ENCODE results near the gene HIRA.

The HIRA gene

DNA sequence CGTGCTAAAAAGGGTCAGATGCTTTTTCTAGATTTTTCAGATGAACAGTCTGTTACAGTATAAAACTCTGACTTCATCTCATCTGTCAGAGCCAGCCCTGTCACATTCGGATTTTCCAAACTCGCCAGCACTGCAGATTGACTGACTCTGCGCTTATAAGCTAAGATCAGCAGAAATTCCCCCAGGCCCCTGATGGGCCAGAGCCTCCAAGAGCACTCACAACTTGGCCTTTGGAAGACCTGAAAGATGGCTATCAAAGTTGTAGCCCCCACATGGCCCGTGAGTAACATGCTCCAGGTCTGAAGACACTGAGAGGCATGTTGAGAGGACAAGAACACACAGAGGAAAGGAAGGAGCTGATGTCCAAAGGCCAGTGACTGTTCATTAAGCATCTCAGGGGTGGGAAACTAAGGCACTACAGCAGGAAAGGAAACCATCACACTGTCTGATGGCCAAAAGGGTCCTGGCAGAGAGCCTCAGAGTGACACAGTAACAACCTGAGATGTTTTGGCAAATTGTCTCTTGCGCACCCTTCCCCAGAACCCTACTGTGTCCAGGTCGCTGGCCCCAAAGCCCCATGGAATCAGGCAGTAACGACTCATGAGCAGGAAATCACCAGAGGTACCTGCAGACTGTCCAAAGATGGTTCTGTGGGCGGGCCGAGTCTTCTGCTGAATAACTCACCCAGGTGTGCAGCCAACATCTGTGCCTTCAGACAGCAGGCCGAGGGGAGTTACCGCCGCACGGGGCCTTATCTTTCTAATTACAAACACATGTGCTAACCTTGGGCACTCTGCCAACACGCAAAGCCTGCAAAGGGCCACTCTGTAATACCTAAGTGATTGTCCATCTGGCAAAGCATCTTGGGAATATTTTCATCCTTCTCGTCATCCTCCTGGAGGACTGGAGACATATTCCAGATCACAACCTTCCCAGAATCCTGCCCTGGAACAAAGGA lies 23.6 kb downstream of the HIRA start:
- DNase-seq (ENCODE audit: low read depth in 3 of 3) = no peak

GRCh38 chr22:19406846-19407245 lies 24.7 kb downstream of the HIRA start:
- DNase-seq (ENCODE audit: low read depth in 3 of 3) = no peak

GRCh38 chr22:19406281-19406811 lies 25.2 kb downstream of the HIRA start:
- no peak for DNase-seq (ENCODE audit: low read depth in 3 of 3)

- no peak for DNase-seq (ENCODE audit: low read depth in 3 of 3)
Measured at GRCh38 chr22:19405652-19406051, 25.9 kb downstream of the HIRA start.

DNA sequence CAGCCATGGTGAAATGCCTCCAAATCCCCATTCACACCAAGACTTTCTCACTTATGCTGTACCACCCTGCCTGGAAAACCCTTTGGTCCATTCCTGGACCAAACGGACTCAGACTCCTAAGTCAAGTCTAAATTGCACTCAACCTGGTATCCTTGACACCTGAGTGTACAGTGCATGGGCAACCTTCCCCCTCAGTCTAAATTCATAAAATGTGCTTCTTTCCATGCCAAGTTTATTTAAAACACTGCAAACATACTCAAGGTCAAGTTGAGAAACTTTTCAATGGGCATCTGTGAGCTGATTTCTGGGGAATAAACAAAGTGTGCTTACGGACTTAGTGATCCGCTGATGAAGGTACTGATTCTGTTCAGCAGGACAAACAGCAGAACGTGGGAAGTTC lies 26.4 kb downstream of the HIRA start:
- no peak for DNase-seq (ENCODE audit: low read depth in 3 of 3)

DNA sequence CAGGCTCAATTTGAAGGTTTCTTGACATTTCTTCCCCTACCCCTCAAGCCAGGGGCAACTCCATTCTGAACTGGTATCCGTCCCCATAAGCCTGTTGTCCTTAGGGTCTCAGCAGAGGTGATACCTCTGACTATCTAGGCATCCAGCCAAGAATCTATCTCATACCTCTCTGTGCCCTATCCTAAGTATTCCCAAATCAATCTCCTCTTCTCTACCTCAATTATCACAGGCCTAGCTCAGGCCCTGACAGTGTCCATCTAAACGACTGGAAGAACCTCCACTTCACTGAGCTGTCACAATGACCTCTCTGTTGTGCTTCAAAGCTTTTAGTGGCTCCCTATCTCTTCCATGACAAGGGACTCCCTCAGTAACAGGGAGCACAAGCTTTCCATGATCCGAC lies 26.9 kb downstream of the HIRA start:
- DNase-seq (ENCODE audit: low read depth in 3 of 3) = no peak

- DNase-seq (ENCODE audit: low read depth in 3 of 3) = no peak
Measured at GRCh38 chr22:19402642-19403191, 28.8 kb downstream of the HIRA start.

- DNase-seq (ENCODE audit: low read depth in 3 of 3) = no peak
Measured at GRCh38 chr22:19401483-19401882, 30.1 kb downstream of the HIRA start.

DNA sequence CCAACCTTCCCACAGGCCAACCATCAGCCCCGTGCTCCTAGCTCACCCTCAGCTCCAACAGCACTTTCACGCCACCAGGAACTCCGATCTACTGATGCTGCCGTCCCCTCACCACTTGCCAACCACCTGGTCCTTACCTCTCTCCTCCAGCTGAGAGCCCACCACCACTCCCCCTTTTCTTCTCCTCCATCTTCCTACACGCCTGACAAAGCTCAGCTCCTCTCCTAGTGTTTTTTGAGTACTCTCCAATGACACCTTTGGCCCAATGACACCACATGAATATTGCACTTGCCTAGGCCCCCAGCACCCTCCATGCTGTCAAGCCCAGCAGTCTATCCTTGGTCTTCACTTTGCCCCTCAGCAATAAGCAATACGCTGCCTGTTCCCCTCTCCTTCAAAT lies 30.7 kb downstream of the HIRA start:
- DNase-seq (ENCODE audit: low read depth in 3 of 3) = no peak

DNA sequence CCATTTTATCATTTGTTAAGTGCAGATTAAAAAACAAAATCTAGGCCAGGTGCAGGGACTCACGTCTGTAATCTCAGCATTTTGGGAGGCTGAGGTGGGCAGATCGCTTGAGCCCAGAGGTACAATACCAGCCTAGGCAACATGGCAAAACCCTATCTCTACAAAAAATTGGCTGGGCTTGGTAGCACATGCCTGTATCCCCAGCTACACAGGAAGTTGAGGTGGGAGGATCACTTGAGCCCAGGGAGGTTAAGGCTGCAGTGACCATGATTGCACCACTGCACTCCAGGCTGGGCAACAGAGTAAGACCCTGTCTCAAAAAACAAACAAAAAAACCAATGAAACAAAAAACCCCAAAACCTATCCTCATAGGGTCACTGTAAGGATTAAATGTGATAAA lies 32.9 kb downstream of the HIRA start:
- no peak for DNase-seq (ENCODE audit: low read depth in 3 of 3)

- no peak for DNase-seq (ENCODE audit: low read depth in 3 of 3)
Measured at GRCh38 chr22:19398206-19398605, 33.3 kb downstream of the HIRA start.

GRCh38 chr22:19397734-19398104 lies 33.8 kb downstream of the HIRA start:
- DNase-seq (ENCODE audit: low read depth in 3 of 3) = no peak

- DNase-seq (ENCODE audit: low read depth in 3 of 3) = no peak
Measured at GRCh38 chr22:19396934-19397733, 34.4 kb downstream of the HIRA start.

GRCh38 chr22:19396561-19396933 lies 35.0 kb downstream of the HIRA start:
- no peak for DNase-seq (ENCODE audit: low read depth in 3 of 3)

DNA sequence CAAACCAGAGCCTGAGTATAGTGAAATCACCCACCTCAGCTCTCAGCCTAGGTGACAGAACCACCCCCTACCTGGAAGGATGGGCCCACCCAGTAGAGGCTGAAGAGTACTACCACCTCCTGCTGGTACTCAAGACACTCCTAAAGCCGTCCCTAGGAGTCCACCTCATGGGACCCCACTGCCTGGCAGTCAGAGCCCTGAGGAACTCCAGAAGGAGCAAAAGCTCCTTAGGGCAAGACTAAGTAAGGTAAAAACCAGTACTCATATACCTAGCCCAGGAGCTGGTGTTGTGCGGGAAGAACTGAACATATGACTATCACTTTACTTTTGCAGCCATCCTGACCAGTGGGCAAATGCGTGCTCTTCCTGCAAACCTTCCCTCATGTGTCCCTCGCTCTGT lies 36.3 kb downstream of the HIRA start:
- DNase-seq (ENCODE audit: low read depth in 3 of 3) = no peak

- no peak for DNase-seq (ENCODE audit: low read depth in 3 of 3)
Measured at GRCh38 chr22:19394274-19395050, 37.1 kb downstream of the HIRA start.

- no peak for DNase-seq (ENCODE audit: low read depth in 3 of 3)
Measured at GRCh38 chr22:19393704-19394103, 37.8 kb downstream of the HIRA start.

DNA sequence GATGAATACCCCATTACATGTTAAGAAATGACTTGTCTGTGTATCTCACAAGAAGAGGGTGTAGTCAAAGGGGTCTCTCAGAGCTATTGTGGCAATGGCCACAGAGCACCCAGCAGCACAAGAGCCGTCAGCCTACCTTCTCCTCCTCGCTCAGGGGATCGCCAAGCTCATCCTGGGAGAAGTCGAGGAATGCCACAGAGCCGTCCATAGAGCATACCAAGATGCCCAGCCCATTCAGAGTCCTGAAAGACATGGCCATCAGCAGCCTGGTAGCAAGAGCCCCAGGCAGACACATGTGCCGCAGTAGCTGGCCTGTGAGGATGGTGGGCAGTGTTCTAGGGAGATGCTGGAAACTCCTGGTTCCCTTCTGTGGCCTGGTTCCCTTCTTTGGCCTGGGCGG lies 44.0 kb downstream of the HIRA start:
- no peak for DNase-seq (ENCODE audit: low read depth in 3 of 3)

DNA sequence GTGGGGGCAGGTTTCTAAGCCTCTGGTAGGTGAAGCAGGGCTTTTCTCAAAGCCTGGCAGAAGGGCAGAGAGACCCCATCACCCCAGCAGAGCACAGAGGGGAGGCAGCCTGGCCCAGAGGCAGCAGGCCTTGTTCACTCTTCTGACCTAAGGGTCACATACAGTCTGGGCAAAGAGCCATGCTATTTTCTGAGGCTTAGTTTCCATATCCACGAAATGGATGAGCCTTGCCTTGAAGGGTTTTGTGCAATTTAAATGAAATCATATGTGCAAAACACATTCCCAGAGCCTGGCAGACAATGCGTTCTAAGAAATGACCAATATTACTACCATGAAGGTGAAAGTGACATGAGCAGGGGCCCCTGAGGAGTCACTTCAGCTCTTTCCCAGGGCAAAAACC lies 44.5 kb downstream of the HIRA start:
- DNase-seq (ENCODE audit: low read depth in 3 of 3) = no peak

- no peak for DNase-seq (ENCODE audit: low read depth in 3 of 3)
Measured at GRCh38 chr22:19386248-19386647, 45.3 kb downstream of the HIRA start.

- no peak for DNase-seq (ENCODE audit: low read depth in 3 of 3)
Measured at GRCh38 chr22:19385221-19385906, 46.2 kb downstream of the HIRA start.
